Endothelial cell of umbilical vein (primary cell): ENCODE data around the gene CSNK2A3. TPM values are rescaled to one million over a fixed set of nuclear protein-coding genes. Genes with fewer than 3 reads are reported as not detected.

Experiments
- BruUV-seq: library from RNA; stranded (reverse); fragments of 400-500 nt; replicated peaks from 2 replicates; lab custom pipeline; 2021; lab: Mats Ljungman, UMichigan
- CTCF ChIA-PET: fragments of 300-600, 350-600 bp; sonication (Branson Sonifier 250); formaldehyde crosslinking; loops from one replicate; lab custom pipeline; 2021; ENCODE audit warnings: antibody characterized with exemption, inconsistent platforms; lab: Charles Lee
- POLR2A ChIA-PET: fragments of 300-600, 350-600 bp; sonication (Branson Sonifier 250); formaldehyde crosslinking; loops from one replicate; lab custom pipeline; 2021; ENCODE audit warnings: antibody characterized with exemption, inconsistent platforms; lab: Charles Lee
- DNase-seq: peaks from one replicate; pipeline ENCODE4 v3.0.0-alpha.2; 2011; ENCODE audit warnings: low read depth, low spot score
- FAIRE-seq: peaks from 2 replicates; lab custom pipeline; 2011; peaks lifted over from hg19 to GRCh38; lab: Jason Lieb, UNC
- H2AFZ ChIP-seq: 2 replicates; pipeline ENCODE4 v1.6.0; 2012; ENCODE audit warnings: low read depth, low read length, control low read depth, inconsistent platforms
- H3K27ac ChIP-seq: 2 replicates; pipeline ENCODE4 v1.5.1; 2011; ENCODE audit warnings: low read depth, mild to moderate bottlenecking, control low read depth, low read length, moderate library complexity; ENCODE audit not compliant: insufficient read depth
- H3K27me3 ChIP-seq, 2 experiments: 2 replicates each; pipeline versions ENCODE4 v1.6.0 to v1.6.1; 2011; ENCODE audit warnings: low read length in 2 of 2, mixed read lengths in 1 of 2; ENCODE audit not compliant: control insufficient read depth in 2 of 2, insufficient read depth in 2 of 2
- H3K36me3 ChIP-seq, 2 experiments: 2 replicates in 1 of 2; 3 replicates in 1 of 2; pipeline ENCODE4 v1.5.1; 2011; ENCODE audit warnings: low read length in 2 of 2, mild to moderate bottlenecking in 1 of 2, moderate library complexity in 1 of 2; ENCODE audit not compliant: control insufficient read depth in 2 of 2, insufficient read depth in 2 of 2; ENCODE audit errors: extremely low read depth in 1 of 2
- H3K4me1 ChIP-seq: 3 replicates; pipeline ENCODE4 v1.5.1; 2011; ENCODE audit warnings: mild to moderate bottlenecking, low read length; ENCODE audit not compliant: control insufficient read depth, insufficient read depth; ENCODE audit errors: extremely low read depth
- H3K4me2 ChIP-seq: 2 replicates; pipeline ENCODE4 v1.6.1; 2011; ENCODE audit warnings: low read length, control low read depth, mixed read lengths; ENCODE audit not compliant: insufficient read depth
- H3K4me3 ChIP-seq, 3 experiments: fragments of 200-600 bp in 1 of 3; sonication (generic), shearing (Covaris generic) in 1 of 3; replicated peaks in 1 of 3; 2 replicates each; pipeline ENCODE4 v1.5.1; 2011 to 2016; ENCODE audit warnings: control low read depth in 3 of 3, low read length in 3 of 3, mild to moderate bottlenecking in 2 of 3, inconsistent platforms in 1 of 3, low read depth in 1 of 3, moderate library complexity in 1 of 3; ENCODE audit not compliant: insufficient read depth in 1 of 3
- H3K79me2 ChIP-seq: 2 replicates; pipeline ENCODE4 v1.6.0; 2012; ENCODE audit warnings: low read length, inconsistent platforms; ENCODE audit not compliant: control insufficient read depth, insufficient read depth
- H3K9ac ChIP-seq: replicated peaks from 2 replicates; pipeline ENCODE3; 2011; ENCODE audit warnings: low read length, control low read depth; ENCODE audit not compliant: insufficient read depth; ENCODE audit errors: extremely low read depth
- H3K9me1 ChIP-seq: replicated peaks from 3 replicates; pipeline ENCODE4 v1.6.0; 2011; ENCODE audit warnings: mild to moderate bottlenecking, low read length; ENCODE audit not compliant: control insufficient read depth, insufficient read depth; ENCODE audit errors: extremely low read depth
- H3K9me3 ChIP-seq: replicated peaks from 2 replicates; pipeline ENCODE4 v1.5.1; 2012; ENCODE audit warnings: low read length, inconsistent platforms; ENCODE audit not compliant: control insufficient read depth, insufficient read depth
- H4K20me1 ChIP-seq: replicated peaks from 2 replicates; pipeline ENCODE3; 2011; ENCODE audit warnings: mild to moderate bottlenecking, low read length; ENCODE audit not compliant: control insufficient read depth, insufficient read depth; ENCODE audit errors: extremely low read depth
- EZH2 ChIP-seq: IDR thresholded peaks from 2 replicates; pipeline ENCODE4 v1.6.1; 2012; ENCODE audit warnings: borderline replicate concordance, low read depth, mild to moderate bottlenecking, moderate library complexity, low read length, inconsistent platforms; ENCODE audit not compliant: severe bottlenecking
- FOS ChIP-seq: IDR thresholded peaks from 2 replicates; pipeline ENCODE4 v1.6.1; 2011; ENCODE audit warnings: mild to moderate bottlenecking, low read length, moderate library complexity, borderline replicate concordance; ENCODE audit not compliant: insufficient read depth
- GATA2 ChIP-seq: IDR thresholded peaks from 2 replicates; pipeline ENCODE4 v1.7.0; 2011; ENCODE audit warnings: low read depth, mild to moderate bottlenecking, moderate library complexity, mixed read lengths, low read length; ENCODE audit not compliant: insufficient read length, insufficient read depth
- JUN ChIP-seq: IDR thresholded peaks from 2 replicates; pipeline ENCODE4 v1.6.1; 2011; ENCODE audit warnings: borderline replicate concordance, low read depth; ENCODE audit not compliant: insufficient read length, insufficient read depth
- MAX ChIP-seq: IDR thresholded peaks from 2 replicates; pipeline ENCODE4 v1.6.1; 2011; ENCODE audit not compliant: insufficient read depth, insufficient read length
- MYC ChIP-seq: IDR thresholded peaks from one replicate; pipeline ENCODE4 v1.6.1; 2011; ENCODE audit warnings: mild to moderate bottlenecking, low read depth, low read length
- POLR2A ChIP-seq: IDR thresholded peaks from 2 replicates; pipeline ENCODE4 v1.6.1; 2012; ENCODE audit warnings: low read depth, mild to moderate bottlenecking, control low read depth, low read length
- POLR2AphosphoS5 ChIP-seq: IDR thresholded peaks from 2 replicates; pipeline ENCODE4 v1.6.1; 2012; ENCODE audit warnings: low read depth, mild to moderate bottlenecking, control low read depth, low read length, moderate library complexity; ENCODE audit not compliant: insufficient read depth
- dilution Hi-C: fragments of 300-500 bp; cut with MboI; formaldehyde crosslinking; loops from one replicate; pipeline ENCODE4 v1.15.0; 2019; ENCODE audit warnings: low sequenced_read_pairs; ENCODE audit not compliant: extremely low pct_ligation_motif_present
- intact Hi-C: fragments of 100-400 bp; cut with micrococcal nuclease; formaldehyde crosslinking; loops from one replicate; pipeline ENCODE4 v1.10.0; 2022
- polyA plus RNA-seq, 4 experiments: library from polyadenylated mRNA; depleted of rRNA in 3 of 4; stranded (reverse) in 3 of 4; unstranded in 1 of 4; fragments of >200 nt; gene quantifications; 2 replicates each; pipeline versions ENCODE4 v1.2.1 to v1.2.3, GENCODE V29; 2011 to 2012; ENCODE audit warnings: missing spikeins in 1 of 4
- total RNA-seq: library from RNA; stranded (reverse); gene quantifications from 2 replicates; pipeline ENCODE4 v1.2.3, GENCODE V29; 2021
- TF ChIP-seq, protein P1 (sequence below), 2 donors: IDR thresholded peaks; 1 replicate in 1 of 2; 2 replicates in 1 of 2; pipeline ENCODE4 v1.5.1; 2011; ENCODE audit warnings: low read length in 2 of 2, mild to moderate bottlenecking in 2 of 2, moderate library complexity in 2 of 2, control low read depth in 1 of 2, inconsistent platforms in 1 of 2, low read depth in 1 of 2; ENCODE audit not compliant: insufficient read depth in 1 of 2; ENCODE audit errors: extremely low read depth in 1 of 2

Gene CSNK2A3
- total and polyA plus RNA-seq, 2 donors (not counting 3 experiments of a cell fraction or from before 2014, with no cell fraction given), result 0.41 TPM; not detected in 1

GRCh38 chr11:11338304-11338703, 14.7 kb downstream of the CSNK2A3 start:
- no peaks in the 10 kb centered on the region for H3K9me3 ChIP-seq
- H3K9me1 ChIP-seq, result no peaks in the 10 kb centered on the region
- no peak overlapping the region for H3K9ac ChIP-seq
- no peak for FAIRE-seq
- TF ChIP-seq POLR2AphosphoS5 (no peak), FOS (no peak), MAX (no peak), MYC (no peak), POLR2A (no peak), JUN (no peak), EZH2 (no peak), GATA2 (no peak)
- TF ChIP-seq, protein P1, sequence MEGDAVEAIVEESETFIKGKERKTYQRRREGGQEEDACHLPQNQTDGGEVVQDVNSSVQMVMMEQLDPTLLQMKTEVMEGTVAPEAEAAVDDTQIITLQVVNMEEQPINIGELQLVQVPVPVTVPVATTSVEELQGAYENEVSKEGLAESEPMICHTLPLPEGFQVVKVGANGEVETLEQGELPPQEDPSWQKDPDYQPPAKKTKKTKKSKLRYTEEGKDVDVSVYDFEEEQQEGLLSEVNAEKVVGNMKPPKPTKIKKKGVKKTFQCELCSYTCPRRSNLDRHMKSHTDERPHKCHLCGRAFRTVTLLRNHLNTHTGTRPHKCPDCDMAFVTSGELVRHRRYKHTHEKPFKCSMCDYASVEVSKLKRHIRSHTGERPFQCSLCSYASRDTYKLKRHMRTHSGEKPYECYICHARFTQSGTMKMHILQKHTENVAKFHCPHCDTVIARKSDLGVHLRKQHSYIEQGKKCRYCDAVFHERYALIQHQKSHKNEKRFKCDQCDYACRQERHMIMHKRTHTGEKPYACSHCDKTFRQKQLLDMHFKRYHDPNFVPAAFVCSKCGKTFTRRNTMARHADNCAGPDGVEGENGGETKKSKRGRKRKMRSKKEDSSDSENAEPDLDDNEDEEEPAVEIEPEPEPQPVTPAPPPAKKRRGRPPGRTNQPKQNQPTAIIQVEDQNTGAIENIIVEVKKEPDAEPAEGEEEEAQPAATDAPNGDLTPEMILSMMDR (IDR thresholded peaks at IDR 0.05; ENCODE audit: extremely low read depth in 1 of 2, insufficient read depth in 1 of 2, low read depth in 1 of 2, low read length in 2 of 2), result no peak
- H3K79me2 ChIP-seq, result no peaks in the 10 kb centered on the region
- intact Hi-C loops, result no loop called here
- ChIA-PET CTCF (no interaction called here), POLR2A (no interaction called here)
- H3K4me2 ChIP-seq, result no peak overlapping the region
- no peak for DNase-seq
- BruUV-seq, result no TSS peak
- H4K20me1 ChIP-seq, result no peaks in the 10 kb centered on the region
- no peak overlapping the region for H3K27ac ChIP-seq
- no peak overlapping the region for H2AFZ ChIP-seq
- no peaks in the 10 kb centered on the region for H3K4me1 ChIP-seq
- H3K36me3 ChIP-seq, result no peaks in the 10 kb centered on the region
- H3K4me3 ChIP-seq, result no peak overlapping the region
- peaks cover 0 to 2% of the 10 kb centered on the region in 2 experiments for H3K27me3 ChIP-seq
- dilution Hi-C loops, result no loop called here
